ENCODE data around the gene EPAS1. TPM values are rescaled to one million over a fixed set of nuclear protein-coding genes. Genes with fewer than 3 reads are reported as not detected.
A peak's percentile ranks its signal among the peaks of the same experiment; 100 is the strongest.

EPAS1 gene
- total RNA-seq, 6 experiments from 2014 or later, result 101 to 232 (median 170) TPM

DNA sequence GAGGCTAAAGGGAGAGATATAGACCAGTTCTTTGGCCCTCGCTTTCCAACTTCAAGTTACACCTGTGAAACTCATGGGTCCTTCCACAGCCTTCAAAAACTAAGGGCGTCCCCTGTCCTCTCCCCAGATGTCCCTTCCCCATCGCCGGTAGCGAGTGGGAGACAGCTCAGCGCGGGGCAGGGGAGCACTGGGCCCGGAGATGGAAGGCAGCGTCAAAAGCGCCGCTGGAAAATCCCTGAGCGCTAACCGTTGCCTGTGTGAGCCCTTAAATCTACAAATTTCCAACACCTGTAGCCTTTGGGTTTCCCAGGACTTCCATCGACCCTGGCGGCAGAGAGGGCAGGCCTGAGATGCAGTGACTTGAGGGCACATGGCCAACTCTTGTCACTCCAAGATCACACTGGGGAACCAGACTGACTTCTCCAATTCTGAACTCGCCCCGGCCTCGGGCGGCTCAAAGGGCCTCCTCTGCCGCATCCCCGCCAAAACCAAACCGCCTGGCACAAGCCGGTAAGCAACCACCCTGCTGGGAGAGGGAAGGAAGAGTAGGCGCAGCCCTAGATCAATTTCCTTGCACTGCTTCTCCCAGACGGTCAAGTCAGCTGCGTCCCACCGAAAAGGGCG, 879 bp upstream of the EPAS1 start:
- peak; percentile 61 to 68 (median 65) for DNase-seq
- peak in 2 of 4 donors; percentile 0 for ATAC-seq
- intact Hi-C loops (cut with DNase I), result no loop called here
- no peaks in the 10 kb centered on the region for H3K9me3 ChIP-seq
- TF ChIP-seq, protein P1, sequence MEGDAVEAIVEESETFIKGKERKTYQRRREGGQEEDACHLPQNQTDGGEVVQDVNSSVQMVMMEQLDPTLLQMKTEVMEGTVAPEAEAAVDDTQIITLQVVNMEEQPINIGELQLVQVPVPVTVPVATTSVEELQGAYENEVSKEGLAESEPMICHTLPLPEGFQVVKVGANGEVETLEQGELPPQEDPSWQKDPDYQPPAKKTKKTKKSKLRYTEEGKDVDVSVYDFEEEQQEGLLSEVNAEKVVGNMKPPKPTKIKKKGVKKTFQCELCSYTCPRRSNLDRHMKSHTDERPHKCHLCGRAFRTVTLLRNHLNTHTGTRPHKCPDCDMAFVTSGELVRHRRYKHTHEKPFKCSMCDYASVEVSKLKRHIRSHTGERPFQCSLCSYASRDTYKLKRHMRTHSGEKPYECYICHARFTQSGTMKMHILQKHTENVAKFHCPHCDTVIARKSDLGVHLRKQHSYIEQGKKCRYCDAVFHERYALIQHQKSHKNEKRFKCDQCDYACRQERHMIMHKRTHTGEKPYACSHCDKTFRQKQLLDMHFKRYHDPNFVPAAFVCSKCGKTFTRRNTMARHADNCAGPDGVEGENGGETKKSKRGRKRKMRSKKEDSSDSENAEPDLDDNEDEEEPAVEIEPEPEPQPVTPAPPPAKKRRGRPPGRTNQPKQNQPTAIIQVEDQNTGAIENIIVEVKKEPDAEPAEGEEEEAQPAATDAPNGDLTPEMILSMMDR (IDR thresholded peaks at IDR 0.05), result no peak
- TF ChIP-seq POLR2A (IDR thresholded peaks at IDR 0.05), result no peak
- peaks cover 0 to 19% (median 4%) of the 10 kb centered on the region in 4 donors for H3K4me1 ChIP-seq
- WGBS (ENCODE audit: insufficient coverage, low coverage, low lambda C conversion rate, missing lambda C conversion rate), result 57% methylated on average over 12 of the region's 28 CpGs
- no peaks in the 10 kb centered on the region for H3K36me3 ChIP-seq
- peak overlapping the region; percentile 71 to 97 (median 79) for H3K4me3 ChIP-seq
- no peaks in the 10 kb centered on the region for H3K27me3 ChIP-seq
- H3K27ac ChIP-seq, result peak overlapping the region; percentile 94 to 99 (median 96)

DNA sequence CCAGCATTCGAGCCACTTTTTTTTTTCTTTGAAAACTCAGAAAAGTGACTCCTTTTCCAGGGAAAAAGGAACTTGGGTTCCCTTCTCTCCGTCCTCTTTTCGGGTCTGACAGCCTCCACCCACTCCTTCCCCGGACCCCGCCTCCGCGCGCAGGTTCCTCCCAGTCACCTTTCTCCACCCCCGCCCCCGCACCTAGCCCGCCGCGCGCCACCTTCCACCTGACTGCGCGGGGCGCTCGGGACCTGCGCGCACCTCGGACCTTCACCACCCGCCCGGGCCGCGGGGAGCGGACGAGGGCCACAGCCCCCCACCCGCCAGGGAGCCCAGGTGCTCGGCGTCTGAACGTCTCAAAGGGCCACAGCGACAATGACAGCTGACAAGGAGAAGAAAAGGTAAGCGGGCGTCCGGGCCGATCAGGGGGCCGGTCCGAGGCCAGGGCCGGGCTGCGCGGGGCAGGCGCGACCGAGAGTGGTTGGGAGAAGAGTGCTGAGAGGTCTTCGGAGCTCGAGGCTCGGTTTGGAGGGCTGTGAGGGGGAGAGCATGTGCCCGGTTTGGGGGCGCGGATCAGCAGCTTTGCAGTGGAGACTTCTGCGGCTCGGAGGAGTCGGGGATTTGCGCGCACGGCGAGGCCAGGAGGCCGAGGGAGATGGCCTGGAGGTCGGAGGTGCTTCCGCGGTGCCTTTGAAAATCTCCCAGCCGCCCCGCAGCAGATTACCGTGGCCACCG, 502 bp downstream of the EPAS1 start:
- Histone ChIP-seq H3K36me3 (no peaks in the 10 kb centered on the region), H3K4me1 (peaks cover 0 to 25% (median 8%) of the 10 kb centered on the region in 4 donors), H3K27me3 (no peaks in the 10 kb centered on the region), H3K27ac (peak overlapping the region; percentile 84 to 99 (median 96)), H3K9me3 (no peaks in the 10 kb centered on the region), H3K4me3 (peak overlapping the region; percentile 79 to 97 (median 91))
- WGBS (ENCODE audit: insufficient coverage, low coverage, low lambda C conversion rate, missing lambda C conversion rate), result 1% methylated on average over 36 of the region's 65 CpGs
- intact Hi-C loops (cut with DNase I), result no loop called here
- DNase-seq (peak; percentile 95 to 96 (median 95)), ATAC-seq (peak; percentile 60 to 80 (median 66))
- peak; percentile 92 for TF ChIP-seq POLR2A (IDR thresholded peaks at IDR 0.05)
- TF ChIP-seq, protein P1 (IDR thresholded peaks at IDR 0.05), result peak in 1 of 4 donors; percentile 22

DNA sequence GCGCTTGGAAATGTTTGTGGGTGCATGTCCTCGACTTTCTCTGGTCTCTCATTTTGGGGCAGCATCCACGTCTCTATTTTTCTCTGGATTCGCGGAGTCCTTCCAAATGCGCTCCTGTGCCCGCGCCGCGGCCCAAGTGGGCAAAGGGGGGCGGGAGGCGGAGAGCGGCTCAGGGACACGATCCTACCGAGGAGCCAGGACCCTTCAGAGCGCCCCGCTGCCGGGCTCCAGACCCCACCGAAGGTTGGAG, 990 bp downstream of the EPAS1 start:
- H3K9me3 ChIP-seq, result no peaks in the 10 kb centered on the region
- intact Hi-C loops (cut with DNase I), result no loop called here
- no peaks in the 10 kb centered on the region for H3K36me3 ChIP-seq
- no peak for ATAC-seq
- no peaks in the 10 kb centered on the region for H3K27me3 ChIP-seq
- no peak for TF ChIP-seq POLR2A (IDR thresholded peaks at IDR 0.05)
- TF ChIP-seq, protein P1 (IDR thresholded peaks at IDR 0.05), result no peak
- H3K27ac ChIP-seq, result peak overlapping the region; percentile 84 to 99 (median 96)
- H3K4me1 ChIP-seq, result peaks cover 0 to 25% (median 10%) of the 10 kb centered on the region in 4 donors
- WGBS (ENCODE audit: insufficient coverage, low coverage, low lambda C conversion rate, missing lambda C conversion rate), result 4% methylated on average over 9 of the region's 19 CpGs
- peak overlapping the region; percentile 79 to 97 (median 91) for H3K4me3 ChIP-seq
- DNase-seq, result no peak

DNA sequence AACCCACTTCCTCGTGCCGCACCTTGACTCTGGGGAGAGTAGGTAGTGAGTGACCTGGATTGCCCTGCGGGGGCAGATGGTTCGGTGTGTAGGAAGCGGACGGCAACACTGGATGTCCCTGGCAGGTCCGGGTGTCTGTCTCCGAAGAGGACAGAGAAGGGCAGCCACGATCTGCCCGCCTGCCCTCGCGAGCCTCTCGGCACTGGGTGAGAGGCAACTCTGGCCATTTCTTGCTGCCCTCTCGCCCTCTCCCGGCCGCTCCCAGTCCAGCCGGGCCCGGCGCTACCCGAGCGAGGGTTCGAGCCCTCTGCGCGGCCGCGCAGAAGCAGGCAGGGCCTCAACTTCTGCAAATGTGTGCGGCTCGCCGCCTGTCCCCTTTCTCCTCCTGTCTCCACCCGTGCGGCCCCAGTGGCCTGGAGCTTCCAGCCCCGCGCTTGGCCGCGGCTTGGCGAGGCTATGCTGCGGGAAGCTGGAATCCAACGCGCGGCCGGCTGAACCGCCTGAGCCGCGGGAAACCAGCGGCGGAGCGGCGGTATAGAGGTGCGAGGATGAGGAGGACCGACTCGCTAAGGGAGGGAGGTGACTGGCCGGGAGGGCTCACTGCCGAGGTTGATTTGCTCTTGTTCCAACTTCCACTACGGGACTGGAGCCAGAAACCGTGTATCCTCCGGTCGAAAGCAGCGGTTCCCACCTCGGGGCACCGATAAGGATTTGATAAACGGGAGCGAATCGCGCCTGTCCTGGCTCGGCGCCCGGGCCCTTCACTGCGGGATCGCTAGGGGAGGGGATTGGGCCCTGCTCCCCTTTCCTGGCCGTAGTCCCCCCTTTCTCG, 1.5 kb downstream of the EPAS1 start:
- Histone ChIP-seq H3K27ac (peak overlapping the region; percentile 84 to 99 (median 96)), H3K9me3 (no peaks in the 10 kb centered on the region), H3K4me3 (peak overlapping the region; percentile 79 to 97 (median 91)), H3K36me3 (no peaks in the 10 kb centered on the region), H3K27me3 (no peaks in the 10 kb centered on the region), H3K4me1 (peaks cover 0 to 25% (median 14%) of the 10 kb centered on the region in 4 donors)
- 2% methylated on average over 21 of the region's 71 CpGs for WGBS (ENCODE audit: insufficient coverage, low coverage, low lambda C conversion rate, missing lambda C conversion rate)
- TF ChIP-seq, protein P1 (IDR thresholded peaks at IDR 0.05), result peak in 2 of 4 donors; percentile 8 to 34
- TF ChIP-seq POLR2A (IDR thresholded peaks at IDR 0.05), result peak; percentile 20
- DNase-seq, result peak; percentile 79 to 93 (median 87)
- peak; percentile 17 to 48 (median 40) for ATAC-seq
- intact Hi-C loops (cut with DNase I), result no loop called here
